Measurements from ENCODE around the gene MYBBP1A.

The MYBBP1A gene

GRCh38 chr17:4573669-4574068, 18.5 kb upstream of the MYBBP1A start:
- Histone ChIP-seq H3K9ac (no peak overlapping the region), H3K4me2 (peak overlapping the region; percentile 13; the same call in 1 of the 2 replicates), H3K4me1 (ENCODE audit: low read depth, poor library complexity, severe bottlenecking) (peaks cover 18% of the 10 kb centered on the region), H4K20me1 (ENCODE audit: insufficient read depth) (no peaks in the 10 kb centered on the region), H3K27ac (no peak overlapping the region), H3K79me2 (ENCODE audit: insufficient read depth, low read depth) (no peaks in the 10 kb centered on the region), H3K4me3 (IDR thresholded peaks at IDR 0.05; ENCODE audit: insufficient read depth, low read depth, low read length) (no peak overlapping the region), H3K27me3 (ENCODE audit: insufficient read depth, low read depth) (no peaks in the 10 kb centered on the region), H2AFZ (ENCODE audit: low read depth) (peak overlapping the region; percentile 14; the same call in 1 of the 2 replicates), H3K36me3 (ENCODE audit: insufficient read depth) (no peaks in the 10 kb centered on the region)
- TF ChIP-seq CTCF (conservative IDR thresholded peaks at IDR 0.05; ENCODE audit: low read depth, low read length): no peak

GRCh38 chr17:4573115-4573514, 17.9 kb upstream of the MYBBP1A start:
- no peak overlapping the region for H3K9ac ChIP-seq
- no peaks in the 10 kb centered on the region for H3K36me3 ChIP-seq (ENCODE audit: insufficient read depth)
- no peaks in the 10 kb centered on the region for H4K20me1 ChIP-seq (ENCODE audit: insufficient read depth)
- peaks cover 18% of the 10 kb centered on the region for H3K4me1 ChIP-seq (ENCODE audit: low read depth, poor library complexity, severe bottlenecking)
- no peak overlapping the region for H3K27ac ChIP-seq
- no peak overlapping the region for H2AFZ ChIP-seq (ENCODE audit: low read depth)
- H3K4me2 ChIP-seq: peak overlapping the region; percentile 13; the same call in 1 of the 2 replicates
- H3K79me2 ChIP-seq (ENCODE audit: insufficient read depth, low read depth): no peaks in the 10 kb centered on the region
- H3K4me3 ChIP-seq (IDR thresholded peaks at IDR 0.05; ENCODE audit: insufficient read depth, low read depth, low read length): no peak overlapping the region
- no peak for TF ChIP-seq CTCF (conservative IDR thresholded peaks at IDR 0.05; ENCODE audit: low read depth, low read length)
- no peaks in the 10 kb centered on the region for H3K27me3 ChIP-seq (ENCODE audit: insufficient read depth, low read depth)

- H2AFZ ChIP-seq (ENCODE audit: low read depth): no peak overlapping the region
- H3K4me2 ChIP-seq: no peak overlapping the region
- no peaks in the 10 kb centered on the region for H3K27me3 ChIP-seq (ENCODE audit: insufficient read depth, low read depth)
- H3K4me1 ChIP-seq (ENCODE audit: low read depth, poor library complexity, severe bottlenecking): peaks cover 18% of the 10 kb centered on the region
- no peak overlapping the region for H3K9ac ChIP-seq
- no peaks in the 10 kb centered on the region for H3K36me3 ChIP-seq (ENCODE audit: insufficient read depth)
- no peak overlapping the region for H3K27ac ChIP-seq
- H3K4me3 ChIP-seq (IDR thresholded peaks at IDR 0.05; ENCODE audit: insufficient read depth, low read depth, low read length): no peak overlapping the region
- no peaks in the 10 kb centered on the region for H4K20me1 ChIP-seq (ENCODE audit: insufficient read depth)
- no peak for TF ChIP-seq CTCF (conservative IDR thresholded peaks at IDR 0.05; ENCODE audit: low read depth, low read length)
- H3K79me2 ChIP-seq (ENCODE audit: insufficient read depth, low read depth): no peaks in the 10 kb centered on the region
Observed at GRCh38 chr17:4572131-4572530, 16.9 kb upstream of the MYBBP1A start.

GRCh38 chr17:4569591-4569990, 14.4 kb upstream of the MYBBP1A start:
- Histone ChIP-seq H3K9ac (no peak overlapping the region), H3K27me3 (ENCODE audit: insufficient read depth, low read depth) (no peaks in the 10 kb centered on the region), H3K79me2 (ENCODE audit: insufficient read depth, low read depth) (no peaks in the 10 kb centered on the region), H3K4me1 (ENCODE audit: low read depth, poor library complexity, severe bottlenecking) (peaks cover 21% of the 10 kb centered on the region), H3K27ac (no peak overlapping the region), H4K20me1 (ENCODE audit: insufficient read depth) (no peaks in the 10 kb centered on the region), H3K4me2 (no peak overlapping the region), H3K36me3 (ENCODE audit: insufficient read depth) (no peaks in the 10 kb centered on the region), H2AFZ (ENCODE audit: low read depth) (no peak overlapping the region), H3K4me3 (IDR thresholded peaks at IDR 0.05; ENCODE audit: insufficient read depth, low read depth, low read length) (no peak overlapping the region)
- no peak for TF ChIP-seq CTCF (conservative IDR thresholded peaks at IDR 0.05; ENCODE audit: low read depth, low read length)

All from KMS-11 (cell line).